ENCODE data around the gene BPHL.
"Not testable (repeated sequence)": the region's sequence is repeated elsewhere in the genome, so short reads cannot be mapped to it uniquely, and the experiment has no call there.

GRCh38 chr6:3137873-3138272 is 19.4 kb downstream of the BPHL start:
- TF ChIP-seq, protein P1, sequence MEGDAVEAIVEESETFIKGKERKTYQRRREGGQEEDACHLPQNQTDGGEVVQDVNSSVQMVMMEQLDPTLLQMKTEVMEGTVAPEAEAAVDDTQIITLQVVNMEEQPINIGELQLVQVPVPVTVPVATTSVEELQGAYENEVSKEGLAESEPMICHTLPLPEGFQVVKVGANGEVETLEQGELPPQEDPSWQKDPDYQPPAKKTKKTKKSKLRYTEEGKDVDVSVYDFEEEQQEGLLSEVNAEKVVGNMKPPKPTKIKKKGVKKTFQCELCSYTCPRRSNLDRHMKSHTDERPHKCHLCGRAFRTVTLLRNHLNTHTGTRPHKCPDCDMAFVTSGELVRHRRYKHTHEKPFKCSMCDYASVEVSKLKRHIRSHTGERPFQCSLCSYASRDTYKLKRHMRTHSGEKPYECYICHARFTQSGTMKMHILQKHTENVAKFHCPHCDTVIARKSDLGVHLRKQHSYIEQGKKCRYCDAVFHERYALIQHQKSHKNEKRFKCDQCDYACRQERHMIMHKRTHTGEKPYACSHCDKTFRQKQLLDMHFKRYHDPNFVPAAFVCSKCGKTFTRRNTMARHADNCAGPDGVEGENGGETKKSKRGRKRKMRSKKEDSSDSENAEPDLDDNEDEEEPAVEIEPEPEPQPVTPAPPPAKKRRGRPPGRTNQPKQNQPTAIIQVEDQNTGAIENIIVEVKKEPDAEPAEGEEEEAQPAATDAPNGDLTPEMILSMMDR (IDR thresholded peaks at IDR 0.05; ENCODE audit: insufficient read depth, low read length, poor library complexity, severe bottlenecking), result not testable (repeated sequence)
- not testable (repeated sequence) for TF ChIP-seq EZH2phosphoT487 (conservative IDR thresholded peaks at IDR 0.05; ENCODE audit: low read length)
